Mononuclear cell (primary cell): ENCODE data around the gene ZNF844. TPM values are rescaled to one million over a fixed set of nuclear protein-coding genes. Genes with fewer than 3 reads are reported as not detected.

Experiments
- H3K27me3 ChIP-seq: 2 replicates; pipeline ENCODE4 v1.6.0; 2011; ENCODE audit warnings: low read length, control low read depth; ENCODE audit not compliant: insufficient read depth
- H3K4me1 ChIP-seq: 2 replicates; pipeline ENCODE4 v1.5.1; 2011; ENCODE audit warnings: mild to moderate bottlenecking, low read length, control low read depth; ENCODE audit not compliant: insufficient read depth
- H3K4me3 ChIP-seq: 2 replicates; pipeline ENCODE4 v1.5.1; 2011; ENCODE audit warnings: mild to moderate bottlenecking, low read length, moderate library complexity
- H3K9me3 ChIP-seq: 2 replicates; pipeline ENCODE4 v1.5.1; 2011; ENCODE audit warnings: low read depth, mild to moderate bottlenecking, control low read depth, low read length
- total RNA-seq: library from RNA; depleted of rRNA; stranded (reverse); fragments of >200 nt; gene quantifications from one replicate; pipeline ENCODE4 v1.2.3, GENCODE V29; 2012

ZNF844 gene
- 32.2 TPM for total RNA-seq

GRCh38 chr19:12064590-12065538 is at the start of gene ZNF844:
ZNF844 (plus strand) TSS chr19:12064731; CDS start chr19:12064874, 143 bp downstream.
- Histone ChIP-seq H3K9me3 (no peaks in the 10 kb centered on the region), H3K4me1 (peaks cover 13% of the 10 kb centered on the region), H3K4me3 (peak within 1 kb of the TSS; percentile 83), H3K27me3 (no peaks in the 10 kb centered on the region)

GRCh38 chr19:12015015-12015752 is 49.3 kb upstream of the ZNF844 start:
- Histone ChIP-seq H3K27me3 (no peaks in the 10 kb centered on the region), H3K9me3 (peaks cover 63% of the 10 kb centered on the region), H3K4me3 (no peak overlapping the region), H3K4me1 (no peaks in the 10 kb centered on the region)

- no peaks in the 10 kb centered on the region for H3K4me1 ChIP-seq
- H3K4me3 ChIP-seq, result no peak overlapping the region
- peaks cover 63% of the 10 kb centered on the region for H3K9me3 ChIP-seq
- H3K27me3 ChIP-seq, result no peaks in the 10 kb centered on the region
Observed at GRCh38 chr19:12015753-12016116, 48.8 kb upstream of the ZNF844 start.

- Histone ChIP-seq H3K4me1 (peaks cover 15% of the 10 kb centered on the region), H3K27me3 (no peaks in the 10 kb centered on the region), H3K9me3 (no peaks in the 10 kb centered on the region), H3K4me3 (no peak overlapping the region)
Observed at GRCh38 chr19:12034198-12034597, 30.3 kb upstream of the ZNF844 start.

- Histone ChIP-seq H3K9me3 (no peaks in the 10 kb centered on the region), H3K4me3 (no peak overlapping the region)
Observed at GRCh38 chr19:12034620-12035019, 29.9 kb upstream of the ZNF844 start.

DNA sequence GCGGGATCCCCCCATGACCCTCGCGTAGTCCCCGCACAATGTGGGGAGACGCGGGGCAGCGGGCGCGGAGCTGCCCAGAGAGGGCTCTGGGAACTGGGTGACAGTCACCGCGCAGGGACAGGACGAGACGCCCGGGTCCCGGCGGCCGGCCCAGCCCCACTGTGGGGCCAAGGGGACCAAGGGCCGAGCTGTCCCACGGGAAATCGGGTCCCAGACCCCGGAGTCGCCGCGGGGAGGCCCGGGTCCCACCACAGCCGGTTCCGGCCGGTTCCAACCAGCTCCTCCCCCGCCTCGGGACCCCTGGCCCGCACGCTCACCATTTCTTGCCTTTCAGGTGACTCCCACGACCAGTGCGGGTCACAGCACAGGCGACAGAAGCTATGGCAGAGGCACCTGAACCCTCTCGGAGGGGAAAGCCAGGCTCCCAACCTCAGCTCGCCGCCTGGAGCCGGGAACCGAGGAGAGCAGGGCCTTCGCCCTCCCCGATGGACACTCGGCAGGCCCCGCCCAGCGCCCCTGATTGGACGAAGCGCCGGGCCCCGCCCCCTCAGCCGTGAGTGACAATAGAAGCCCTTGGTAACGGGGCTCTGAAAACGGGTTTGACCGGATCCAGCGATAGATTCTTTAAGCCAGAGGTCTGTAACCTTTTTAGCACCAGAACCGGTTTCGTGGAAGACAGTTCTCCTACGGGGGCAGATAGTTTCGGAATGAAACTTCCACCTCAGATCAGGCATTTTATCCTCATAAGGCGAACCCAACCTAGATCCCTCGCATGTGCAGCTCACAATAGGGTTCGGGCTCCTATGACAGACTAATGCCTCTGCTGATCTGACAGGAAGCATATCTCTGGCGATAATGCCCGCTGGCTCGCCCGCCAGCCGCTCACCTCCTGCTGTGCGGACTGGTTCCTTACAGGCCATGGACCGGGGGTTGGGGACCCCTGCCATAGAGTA is 29.0 kb upstream of the ZNF844 start, which contains the start of gene ZNF433:
Gene ZNF433, minus strand, starts transcription at position 460 of the 953 bp plus-strand sequence. Its CDS starts 140 bp downstream, at position 320.
- Histone ChIP-seq H3K9me3 (no peaks in the 10 kb centered on the region), H3K4me1 (peaks cover 15% of the 10 kb centered on the region), H3K4me3 (peak within 1 kb of the TSS; percentile 58), H3K27me3 (no peaks in the 10 kb centered on the region)

More at GRCh38 chr19:12034620-12035019, 29.9 kb upstream of the ZNF844 start:
- no peaks in the 10 kb centered on the region for H3K27me3 ChIP-seq
- peaks cover 15% of the 10 kb centered on the region for H3K4me1 ChIP-seq

- Histone ChIP-seq H3K9me3 (peaks cover 36% of the 10 kb centered on the region), H3K27me3 (no peaks in the 10 kb centered on the region), H3K4me3 (no peak overlapping the region), H3K4me1 (no peaks in the 10 kb centered on the region)
Observed at GRCh38 chr19:12042893-12043292, 21.6 kb upstream of the ZNF844 start.

GRCh38 chr19:12043752-12044422 is 20.6 kb upstream of the ZNF844 start:
- Histone ChIP-seq H3K4me3 (no peak overlapping the region), H3K27me3 (no peaks in the 10 kb centered on the region), H3K9me3 (peaks cover 36% of the 10 kb centered on the region), H3K4me1 (no peaks in the 10 kb centered on the region)

GRCh38 chr19:12047868-12048267 is 16.7 kb upstream of the ZNF844 start:
- Histone ChIP-seq H3K27me3 (peaks cover 4% of the 10 kb centered on the region), H3K4me3 (no peak overlapping the region), H3K4me1 (peaks cover 14% of the 10 kb centered on the region), H3K9me3 (peaks cover 27% of the 10 kb centered on the region)

- Histone ChIP-seq H3K4me1 (peaks cover 19% of the 10 kb centered on the region), H3K9me3 (no peaks in the 10 kb centered on the region), H3K27me3 (peaks cover 4% of the 10 kb centered on the region), H3K4me3 (peak overlapping the region; percentile 45)
Observed at GRCh38 chr19:12052091-12052496, 12.4 kb upstream of the ZNF844 start.

- Histone ChIP-seq H3K4me3 (peak within 1 kb of the TSS; percentile 45), H3K9me3 (no peaks in the 10 kb centered on the region), H3K4me1 (peaks cover 19% of the 10 kb centered on the region), H3K27me3 (peaks cover 4% of the 10 kb centered on the region)
Observed at GRCh38 chr19:12052497-12053169, 11.9 kb upstream of the ZNF844 start, which contains the start of gene ZNF878. ZNF878 (minus strand) TSS chr19:12052961; CDS start chr19:12052801, 160 bp downstream.

- no peaks in the 10 kb centered on the region for H3K9me3 ChIP-seq
- H3K4me1 ChIP-seq, result peaks cover 21% of the 10 kb centered on the region
Observed at GRCh38 chr19:12055784-12056183, 8.7 kb upstream of the ZNF844 start.

DNA sequence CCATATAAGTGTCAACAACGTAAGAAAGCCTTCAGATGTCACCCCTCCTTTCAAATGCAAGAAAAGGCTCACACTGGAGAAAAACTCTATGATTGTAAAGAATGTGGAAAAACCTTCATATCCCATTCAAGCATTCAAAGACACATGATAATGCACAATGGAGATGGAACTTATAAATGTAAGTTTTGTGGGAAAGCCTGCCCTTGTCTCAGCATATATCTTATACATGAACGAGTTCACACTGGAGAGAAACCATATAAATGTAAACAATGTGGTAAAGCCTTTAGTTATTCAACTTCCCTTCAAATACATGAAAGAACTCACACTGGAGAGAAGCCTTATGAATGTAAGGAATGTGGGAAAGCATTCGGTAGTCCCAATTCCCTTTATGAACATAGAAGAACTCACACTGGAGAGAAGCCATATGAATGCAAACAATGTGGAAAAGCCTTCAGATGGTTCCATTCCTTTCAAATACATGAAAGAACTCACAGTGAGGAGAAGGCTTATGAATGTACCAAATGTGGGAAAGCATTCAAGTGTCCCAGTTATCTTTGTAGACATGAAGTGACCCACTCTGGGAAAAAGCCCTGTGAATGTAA is 11.1 kb downstream of the ZNF844 start:
- Histone ChIP-seq H3K4me3 (no peak overlapping the region), H3K9me3 (peaks cover 89% of the 10 kb centered on the region), H3K27me3 (no peaks in the 10 kb centered on the region), H3K4me1 (no peaks in the 10 kb centered on the region)

More at GRCh38 chr19:12055784-12056183, 8.7 kb upstream of the ZNF844 start:
- no peak overlapping the region for H3K4me3 ChIP-seq
- peaks cover 4% of the 10 kb centered on the region for H3K27me3 ChIP-seq
